HEK293T (cell line): ENCODE data around the gene BMAL1.

Experiments used
- ARNT ChIP-seq: fragments of 450-650 bp; IDR thresholded peaks from 2 replicates; pipeline ENCODE4 v1.6.1; 2017; ENCODE audit warnings: mild to moderate bottlenecking
- FOXM1 ChIP-seq: fragments of 450-650 bp; IDR thresholded peaks from 2 replicates; pipeline ENCODE4 v1.6.1; 2017; ENCODE audit warnings: mild to moderate bottlenecking, borderline replicate concordance
- HDGF ChIP-seq: fragments of 450-650 bp; IDR thresholded peaks from 2 replicates; pipeline ENCODE4 v1.6.1; 2017; ENCODE audit warnings: antibody characterized with exemption, borderline replicate concordance

DNA sequence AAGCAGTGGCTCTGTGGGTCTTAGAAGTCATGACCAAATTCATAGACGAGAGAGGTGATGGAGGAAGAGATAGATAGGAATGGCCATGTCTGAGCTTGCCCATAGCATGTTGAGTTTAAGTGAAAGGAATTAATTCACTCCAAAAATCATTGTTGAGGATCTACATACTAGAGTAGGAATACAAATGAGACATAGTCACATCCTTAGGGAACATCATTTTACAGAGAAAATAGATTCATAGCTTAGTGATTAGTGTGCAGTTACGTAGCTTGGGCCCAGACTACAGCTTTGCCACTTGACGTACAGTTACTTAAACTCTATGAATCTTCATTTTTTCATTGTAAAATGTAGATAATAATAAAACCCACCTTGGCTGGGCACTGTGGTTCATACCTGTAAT, 21.4 kb upstream of the BMAL1 start:
- TF ChIP-seq ARNT (no peak), FOXM1 (no peak), HDGF (no peak)
